Measurements from ENCODE around the gene C1QTNF8.

- TF ChIP-seq TAF1 (IDR thresholded peaks at IDR 0.05; ENCODE audit: borderline replicate concordance, insufficient read depth, low read length) (no peak), POLR2AphosphoS5 (IDR thresholded peaks at IDR 0.05; ENCODE audit: low read depth, low read length) (no peak), SIN3A (IDR thresholded peaks at IDR 0.05; ENCODE audit: borderline replicate concordance, insufficient read depth, low read length) (no peak), REST (IDR thresholded peaks at IDR 0.05; ENCODE audit: insufficient read depth in 1 of 2, low read depth in 2 of 2, low read length in 2 of 2) (no peak)
Measured at GRCh38 chr16:1137604-1138003, 41.6 kb upstream of the C1QTNF8 start.

All from PFSK-1 (cell line).